GM19238 (cell line): ENCODE data around the gene TSSK1B.
"Not testable (repeated sequence)": the region's sequence is repeated elsewhere in the genome, so short reads cannot be mapped to it uniquely, and the experiment has no call there.

Source experiments
- DNase-seq: peaks from one replicate; pipeline ENCODE4 v3.0.0; 2011; ENCODE audit warnings: low spot score; ENCODE audit not compliant: insufficient read length

The TSSK1B gene

GRCh38 chr5:113397986-113398385, 36.8 kb downstream of the TSSK1B start:
- not testable (repeated sequence) for DNase-seq

- no peak for DNase-seq
Measured at GRCh38 chr5:113397046-113397445, 37.7 kb downstream of the TSSK1B start.

GRCh38 chr5:113394658-113395057, 40.1 kb downstream of the TSSK1B start:
- no peak for DNase-seq

DNA sequence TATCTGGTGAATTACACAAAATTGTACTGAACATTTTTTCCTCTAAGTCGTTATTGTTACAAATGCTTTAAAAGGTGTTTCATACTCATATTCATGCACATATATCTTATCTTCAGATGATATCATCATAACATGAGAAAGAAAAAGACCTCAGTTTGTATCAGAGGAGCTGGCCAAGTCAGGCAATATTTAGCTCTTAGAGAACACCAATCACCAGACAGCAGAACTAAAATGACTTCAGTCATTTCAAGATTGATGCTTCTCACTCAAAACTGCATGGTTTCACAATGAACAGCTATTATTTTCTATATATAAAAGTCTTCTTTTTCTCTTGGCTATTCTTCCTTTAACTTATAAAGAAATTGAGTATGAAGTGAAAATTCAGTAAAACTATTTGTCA, 44.6 kb downstream of the TSSK1B start:
- DNase-seq, result no peak

DNA sequence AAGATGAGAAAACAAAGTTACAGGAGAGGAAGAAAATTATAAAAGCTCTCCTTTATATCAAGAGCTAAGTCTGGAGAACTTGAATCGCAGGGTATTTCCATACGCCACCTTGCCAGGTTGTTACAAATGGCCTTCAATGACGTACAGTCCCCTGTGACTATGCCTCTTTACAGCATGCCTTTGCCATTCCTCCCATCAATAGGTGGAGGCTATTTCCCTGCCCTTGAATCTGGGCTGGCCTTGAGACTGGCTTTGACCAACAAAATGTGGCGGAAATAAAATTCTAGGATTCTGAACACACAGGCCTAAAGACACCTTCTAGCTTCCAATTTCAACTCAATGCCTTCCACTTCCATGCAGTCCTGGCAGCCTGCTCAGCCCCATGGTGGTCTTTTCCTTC, 45.7 kb downstream of the TSSK1B start:
- DNase-seq, result no peak

- no peak for DNase-seq
Measured at GRCh38 chr5:113387844-113388243, 46.9 kb downstream of the TSSK1B start.

DNA sequence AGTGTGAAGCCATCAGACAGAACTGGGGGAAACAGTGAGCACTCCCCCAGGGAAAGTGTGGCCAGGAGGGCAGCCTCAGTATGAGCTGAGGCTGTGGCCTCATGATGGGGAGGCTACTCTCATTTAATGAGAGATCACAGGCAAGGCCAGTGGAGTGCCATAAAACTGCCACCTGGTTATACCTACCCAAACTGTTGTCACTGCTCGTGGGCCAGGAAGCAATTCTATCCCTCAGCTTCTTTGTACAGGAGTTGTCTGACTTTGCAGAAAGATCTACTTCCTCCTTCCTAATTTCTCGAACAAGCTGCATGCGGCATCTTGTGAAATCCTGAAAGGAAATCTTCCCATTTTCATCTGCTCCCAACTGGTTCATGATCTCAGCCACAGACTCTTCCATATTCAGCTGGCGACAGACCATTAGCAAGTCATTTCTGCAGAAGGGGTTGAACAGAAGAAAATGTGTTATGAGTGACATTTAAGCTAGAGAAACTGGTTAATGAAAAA, 50.0 kb downstream of the TSSK1B start:
- DNase-seq, result no peak

DNA sequence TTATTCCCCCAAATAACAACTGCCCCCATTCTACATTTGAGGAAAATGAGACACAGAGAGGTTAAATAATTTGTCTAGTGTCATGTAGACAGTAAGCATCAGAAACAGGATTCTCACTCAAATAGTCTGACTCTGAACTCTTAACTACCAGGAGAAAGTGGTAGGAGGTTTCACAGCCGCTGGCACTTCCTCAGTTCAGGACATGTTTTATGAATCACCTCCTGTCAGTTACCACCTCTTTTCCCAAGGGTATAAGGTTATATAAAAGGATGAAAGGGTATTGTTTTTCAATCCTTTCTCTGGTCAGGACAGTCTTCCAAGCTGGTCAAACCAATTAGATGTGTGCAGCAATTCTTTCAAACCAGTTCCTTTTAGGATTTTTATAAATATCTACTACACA, 52.1 kb downstream of the TSSK1B start:
- DNase-seq, result no peak
